GM21737 (cell line): ENCODE measurements around the gene IRS1.

ENCODE experiments used
- ATAC-seq: cut with Tn5 transposase; IDR thresholded peaks from one replicate; pipeline ENCODE4 v1.9.1; 2021; ENCODE audit warnings: mild to moderate bottlenecking, moderate library complexity; ENCODE audit not compliant: unreplicated experiment

Gene IRS1

DNA sequence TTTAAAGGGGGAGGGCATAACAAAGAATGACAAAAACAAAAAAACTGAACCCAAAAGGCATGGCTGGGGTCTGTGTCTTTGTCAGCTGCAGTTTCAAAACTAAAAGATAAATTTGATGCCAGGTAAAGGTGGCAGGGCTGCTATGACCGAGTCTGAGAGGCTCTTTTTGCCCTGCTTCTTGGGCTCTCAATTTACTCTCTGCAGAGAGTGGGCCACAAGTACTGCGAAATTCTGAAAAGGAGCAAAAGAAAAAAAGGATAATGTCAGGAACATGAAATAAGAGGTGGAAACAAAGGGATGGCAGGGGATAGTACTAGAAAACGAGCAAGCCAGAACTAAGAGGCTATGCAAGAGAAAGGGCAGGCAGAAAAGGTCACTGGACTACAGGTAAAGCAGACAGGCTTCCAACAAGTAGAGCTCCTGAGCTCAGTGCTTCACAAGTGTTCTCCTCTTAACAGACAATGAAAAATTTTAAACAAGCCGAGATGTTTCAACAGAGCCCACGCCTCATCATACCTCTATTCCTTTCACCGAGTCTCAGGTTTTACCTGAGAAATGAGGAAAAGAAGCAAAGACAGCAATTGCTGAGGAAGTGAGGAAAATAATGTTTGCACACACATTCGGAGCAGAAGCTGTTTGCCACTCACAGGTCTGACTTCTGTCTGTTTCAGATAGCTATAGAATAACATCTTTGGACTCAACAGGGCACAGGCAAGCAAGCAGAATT, 7.3 kb downstream of the IRS1 start:
- no peak for ATAC-seq

- ATAC-seq = peak; percentile 99
Measured at GRCh38 chr2:226791487-226792081, 8.0 kb downstream of the IRS1 start.

DNA sequence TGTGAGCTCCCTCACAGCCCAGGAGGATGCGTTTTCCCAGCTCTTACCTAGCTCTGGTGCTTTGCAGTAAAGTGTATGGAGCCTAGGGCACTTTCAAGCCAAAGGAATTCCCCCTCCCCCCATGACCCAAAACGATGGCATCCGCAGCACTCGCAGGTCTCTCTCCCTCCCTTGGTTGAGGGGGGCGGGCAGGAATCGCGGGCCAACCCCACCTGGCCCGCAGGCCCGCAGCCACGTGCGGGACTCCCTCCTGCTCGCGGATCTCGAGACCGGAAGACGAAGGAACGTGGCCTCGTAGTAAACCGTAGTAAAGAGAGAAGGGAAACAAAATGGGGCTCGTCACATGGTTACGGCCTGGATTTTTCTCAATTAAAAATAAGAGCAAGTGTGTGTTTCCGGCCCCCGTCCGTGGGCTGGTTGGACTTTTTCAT, 8.5 kb downstream of the IRS1 start:
- peak; percentile 48 for ATAC-seq

- ATAC-seq = no peak
Measured at GRCh38 chr2:226790431-226790830, 9.2 kb downstream of the IRS1 start.

DNA sequence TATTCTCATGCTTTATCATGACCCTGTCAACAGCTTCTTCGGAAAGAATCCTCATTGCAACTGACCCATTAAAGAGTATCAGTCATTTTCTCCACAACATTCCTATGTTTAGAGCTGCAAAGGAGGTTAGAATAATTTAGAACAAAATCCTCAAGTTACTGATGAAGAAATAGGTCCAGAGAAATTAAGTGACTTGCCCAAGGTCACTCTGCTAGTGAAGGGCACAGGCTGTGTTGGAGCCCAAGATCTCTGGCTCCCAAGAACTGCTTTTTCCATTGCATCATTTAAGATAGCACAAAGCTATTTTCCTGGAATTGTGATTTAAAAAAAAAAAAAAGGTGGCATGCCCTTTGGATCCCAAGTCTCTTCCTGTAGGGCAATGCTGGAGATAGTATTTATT, 9.6 kb downstream of the IRS1 start:
- no peak for ATAC-seq

DNA sequence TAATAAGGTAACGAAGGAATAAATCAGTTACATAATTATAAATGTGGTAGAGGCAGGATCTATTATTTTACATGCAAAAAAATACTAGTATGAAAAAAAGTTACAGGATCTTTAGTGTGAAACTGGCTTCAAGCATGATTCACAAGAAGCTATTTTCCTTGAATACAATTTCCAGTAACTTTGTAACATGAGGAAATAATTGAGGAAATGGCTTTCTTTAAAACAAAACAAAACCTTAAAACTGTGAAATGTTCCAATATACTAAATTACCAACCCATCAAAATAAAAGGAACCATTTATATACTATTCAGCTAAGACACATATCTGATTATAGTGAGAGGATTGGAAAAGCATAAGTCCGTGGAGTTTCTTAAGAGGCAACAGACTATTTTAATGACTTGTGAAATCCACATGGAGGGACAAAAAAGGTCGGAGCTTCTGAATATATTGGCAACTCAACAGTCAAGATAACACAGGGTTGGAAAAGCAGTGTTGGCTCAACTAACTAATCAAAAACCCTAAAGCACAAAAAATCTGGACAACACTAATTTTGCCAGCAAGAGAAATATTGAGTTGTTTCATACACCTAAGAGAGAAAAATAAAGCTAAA, 10.6 kb downstream of the IRS1 start:
- ATAC-seq = no peak

DNA sequence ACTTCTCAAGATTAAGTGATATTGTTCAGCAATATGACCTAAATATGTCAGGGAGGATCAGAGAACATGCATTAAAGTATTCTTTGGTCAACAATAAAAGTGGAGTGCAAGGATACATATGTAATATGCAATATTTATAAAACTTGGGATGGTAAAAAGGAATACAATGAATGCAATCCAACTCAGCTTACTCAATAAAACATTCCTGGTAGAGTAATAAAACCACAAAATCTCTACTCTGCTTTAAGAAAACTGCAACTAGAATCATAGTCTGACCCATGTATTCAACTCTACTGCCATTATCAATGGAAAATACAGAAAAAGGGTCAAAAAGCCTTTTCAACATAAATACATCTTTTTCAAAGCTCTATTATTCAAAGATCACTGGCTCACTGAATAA, 11.6 kb downstream of the IRS1 start:
- no peak for ATAC-seq

DNA sequence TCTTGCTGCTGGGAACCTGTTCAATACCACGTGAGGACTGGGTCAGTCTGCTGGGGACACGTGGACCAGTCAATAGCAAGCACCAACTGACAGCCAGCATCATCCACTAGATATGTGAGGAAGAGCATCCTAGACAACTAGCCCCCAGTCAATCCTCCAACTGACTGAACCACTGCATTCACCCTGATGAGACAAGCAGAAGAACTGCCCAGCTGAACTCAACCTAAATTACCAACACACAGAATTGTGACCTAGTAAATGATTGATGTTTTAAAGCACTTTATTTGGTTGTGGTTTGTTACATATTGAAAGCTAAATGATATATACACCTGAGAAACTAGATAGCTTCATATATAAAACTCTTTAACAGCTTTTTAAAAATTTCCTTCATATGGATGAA, 15.7 kb downstream of the IRS1 start:
- no peak for ATAC-seq

- no peak for ATAC-seq
Measured at GRCh38 chr2:226782092-226782713, 17.4 kb downstream of the IRS1 start.

DNA sequence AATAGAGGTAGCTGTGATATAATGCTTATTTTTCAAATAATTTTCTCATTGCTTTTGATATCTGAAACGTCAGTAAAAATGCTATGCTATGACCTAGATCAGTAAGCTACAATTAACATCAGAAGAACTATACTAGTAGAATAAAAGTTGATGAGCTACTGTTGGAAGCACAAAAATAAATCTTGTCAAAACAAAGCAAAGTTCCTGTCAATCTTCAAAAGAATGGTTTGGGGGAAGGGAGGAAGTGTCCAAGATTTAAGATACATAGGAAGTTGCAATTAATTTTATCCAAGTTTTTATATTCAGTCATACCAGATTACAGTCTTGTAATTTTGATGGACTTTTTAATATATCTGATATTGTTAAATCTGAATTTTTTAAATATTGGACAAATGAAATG, 19.2 kb downstream of the IRS1 start:
- ATAC-seq = no peak

- no peak for ATAC-seq
Measured at GRCh38 chr2:226777611-226778010, 22.0 kb downstream of the IRS1 start.

DNA sequence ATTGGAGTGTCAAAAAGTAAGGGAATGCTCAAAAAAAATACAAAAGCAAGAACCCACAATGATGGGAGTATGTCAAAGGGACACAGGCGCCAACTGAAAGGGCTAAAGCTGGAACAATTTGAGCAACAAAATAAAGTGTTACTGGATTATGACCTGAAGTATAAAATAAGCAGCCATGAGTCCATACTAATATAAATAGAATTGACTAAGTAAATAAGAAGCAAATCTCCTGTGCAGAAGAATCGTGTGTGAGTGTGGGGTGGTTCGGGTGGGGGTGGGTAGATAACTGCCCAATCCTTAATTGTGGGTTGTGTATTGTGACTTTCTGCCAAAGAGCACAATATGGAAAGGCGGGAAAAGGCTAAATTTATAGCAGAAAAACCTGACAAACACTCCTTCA, 23.5 kb downstream of the IRS1 start:
- ATAC-seq = no peak

GRCh38 chr2:226775032-226775509, 24.5 kb downstream of the IRS1 start:
- ATAC-seq = no peak

- peak; percentile 28 for ATAC-seq
Measured at GRCh38 chr2:226773291-226773690, 26.3 kb downstream of the IRS1 start.

DNA sequence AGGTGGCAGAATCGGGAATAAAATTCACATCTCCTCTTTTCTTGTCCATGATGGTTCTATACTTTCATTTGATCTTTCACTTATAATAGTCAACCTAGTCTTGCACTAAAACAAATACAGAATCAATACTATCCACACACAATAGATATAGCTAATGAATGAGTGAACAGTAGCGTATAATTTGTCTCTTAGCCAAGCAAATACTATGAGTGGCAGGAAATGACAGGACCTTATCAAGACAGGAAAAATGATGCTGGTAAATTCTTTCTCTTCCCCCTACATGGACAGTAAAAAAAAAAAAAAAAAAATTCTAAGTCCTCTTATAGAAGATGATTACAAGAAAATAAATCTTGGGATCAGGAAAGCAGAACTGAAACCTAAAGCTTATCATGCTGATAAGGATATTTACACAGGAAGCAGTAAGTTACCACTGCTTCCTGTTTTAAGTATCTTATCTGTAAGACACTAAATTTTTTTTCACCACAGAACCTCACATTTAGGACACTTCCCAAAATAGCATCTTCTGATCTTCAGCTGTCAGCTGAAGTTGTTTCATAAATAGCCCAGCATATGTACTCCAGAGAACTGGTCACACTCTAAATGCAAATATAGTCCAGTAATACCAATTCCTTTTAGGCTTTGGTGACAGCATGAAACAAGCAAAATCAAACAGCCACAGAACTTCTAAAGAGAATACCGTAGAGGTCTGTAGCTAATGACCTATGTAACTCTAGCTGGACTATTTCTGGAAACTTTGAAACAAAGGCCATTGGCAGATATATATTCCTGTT, 27.0 kb downstream of the IRS1 start:
- ATAC-seq = peak; percentile 98

GRCh38 chr2:226771067-226771466, 28.6 kb downstream of the IRS1 start:
- no peak for ATAC-seq

- no peak for ATAC-seq
Measured at GRCh38 chr2:226767056-226767813, 32.4 kb downstream of the IRS1 start.

DNA sequence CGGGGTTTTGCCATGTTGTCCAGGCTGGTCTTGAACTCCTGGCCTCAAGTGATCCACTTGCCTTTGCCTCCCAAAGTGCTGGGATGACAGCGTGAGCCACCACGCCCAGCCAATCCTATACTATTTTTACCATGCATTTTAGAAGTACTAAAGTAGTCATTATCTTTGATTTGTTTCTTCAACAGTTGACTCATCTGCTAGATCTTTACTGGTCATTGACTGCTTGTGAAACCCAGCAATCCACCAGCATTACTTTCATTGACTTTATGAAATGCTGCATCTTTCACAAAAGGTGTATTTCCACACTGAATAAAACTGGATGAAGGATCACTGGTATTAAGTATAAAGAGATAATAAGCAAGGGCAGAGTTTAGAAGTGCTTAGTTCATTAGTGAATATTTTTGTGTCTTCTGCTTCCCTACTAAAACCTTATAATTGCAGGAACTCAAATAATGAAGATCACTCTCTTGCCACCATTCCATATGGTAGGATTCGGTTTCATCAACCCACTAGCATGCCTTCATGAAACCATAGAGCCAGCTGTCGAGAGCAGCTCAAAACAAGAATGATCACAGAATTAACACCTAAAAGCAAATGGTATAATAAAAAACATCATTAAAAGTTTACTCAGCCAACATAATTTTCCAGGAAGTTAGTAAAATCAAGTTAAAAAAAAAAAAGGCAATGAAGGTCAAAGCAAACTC, 33.1 kb downstream of the IRS1 start:
- ATAC-seq = no peak

DNA sequence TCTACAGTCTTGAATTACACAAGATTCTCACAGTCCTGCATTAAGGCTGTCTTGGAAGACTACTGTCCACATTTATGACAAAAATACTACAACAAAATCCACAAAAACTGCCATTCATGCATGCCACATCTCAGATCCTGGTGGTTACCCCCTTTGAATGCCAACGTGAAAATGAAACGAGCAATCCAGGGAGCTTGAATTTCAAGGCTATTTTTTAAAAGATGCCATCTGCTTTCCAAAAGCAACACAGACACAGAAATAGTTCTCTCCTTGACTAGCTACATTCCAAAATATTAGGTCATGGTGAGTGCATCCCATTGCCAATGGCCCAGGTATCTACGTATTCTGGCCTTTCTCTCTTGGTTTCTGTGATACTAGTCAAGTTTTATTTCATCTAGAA, 36.3 kb downstream of the IRS1 start:
- ATAC-seq = no peak

- ATAC-seq = no peak
Measured at GRCh38 chr2:226761195-226761583, 38.4 kb downstream of the IRS1 start.
